Gastrocnemius medialis (tissue), 4 donors: ENCODE measurements around the gene CCL17. TPM values are rescaled to one million over a fixed set of nuclear protein-coding genes. Genes with fewer than 3 reads are reported as not detected.
A peak's percentile ranks its signal among the peaks of the same experiment; 100 is the strongest.

Experiments
- ATAC-seq, 2 donors: fragments of 150-250 bp; one replicate each; pipeline ENCODE4 v1.9.1; 2016
- DNase-seq, 2 donors: peaks; one replicate each; pipeline ENCODE4 v3.0.0-alpha.2; 2019
- H3K27ac ChIP-seq, 4 donors: fragments of 200-600 bp; sonication (generic); 1 replicate in 1 of 4; 2 replicates in 3 of 4; pipeline ENCODE4 v1.5.1; 2016 to 2018; ENCODE audit warnings: mild to moderate bottlenecking in 2 of 4, moderate library complexity in 1 of 4
- H3K27me3 ChIP-seq, 3 donors: fragments of 200-600 bp; sonication (generic) in 2 of 3; 1 replicate in 1 of 3; 2 replicates in 2 of 3; pipeline versions ENCODE4 v1.5.1 to v1.6.0; 2016 to 2019; ENCODE audit warnings: mild to moderate bottlenecking in 1 of 3, moderate library complexity in 1 of 3
- H3K36me3 ChIP-seq, 2 donors: fragments of 200-600 bp; sonication (generic) in 1 of 2; one replicate each; pipeline ENCODE4 v1.5.1; 2017 to 2018
- H3K4me1 ChIP-seq, 2 donors: fragments of 200-600 bp; sonication (generic) in 1 of 2; one replicate each; pipeline ENCODE4 v1.5.1; 2016 to 2017; ENCODE audit warnings: mild to moderate bottlenecking in 2 of 2
- H3K4me3 ChIP-seq, 4 donors: fragments of 200-600 bp; sonication (generic) in 3 of 4; 1 replicate in 1 of 4; 2 replicates in 3 of 4; pipeline ENCODE4 v1.5.1; 2016 to 2019; ENCODE audit warnings: mild to moderate bottlenecking in 2 of 4
- H3K9me3 ChIP-seq, 3 donors: fragments of 200-600 bp; sonication (generic) in 2 of 3; 1 replicate in 1 of 3; 2 replicates in 2 of 3; pipeline ENCODE4 v1.5.1; 2016 to 2019
- CTCF ChIP-seq, 5 experiments: fragments of 450-650 bp in 3 of 5; fragments of 200-600 bp in 2 of 5; sonication (generic) in 2 of 5; IDR thresholded peaks in 4 of 5; conservative IDR thresholded peaks in 1 of 5; 1 replicate in 4 of 5; 2 replicates in 1 of 5; pipeline ENCODE4 v1.5.1; 2016 to 2019; ENCODE audit warnings: antibody characterized with exemption in 5 of 5, mild to moderate bottlenecking in 3 of 5, moderate library complexity in 3 of 5
- POLR2A ChIP-seq, 2 donors: fragments of 450-650 bp; IDR thresholded peaks; one replicate each; pipeline ENCODE4 v1.6.1; 2017; ENCODE audit warnings: antibody characterized with exemption in 2 of 2, mild to moderate bottlenecking in 2 of 2, moderate library complexity in 2 of 2
- in situ Hi-C, 4 donors: fragments of 200-750 bp; cut with MboI; loops; one replicate each; pipeline versions ENCODE4 v1.15.0 to v1.8.0; 2017; ENCODE audit warnings: low sequenced_read_pairs in 4 of 4
- intact Hi-C: fragments of 100-400 bp; cut with DNase I; formaldehyde crosslinking; loops from one replicate; pipeline ENCODE4 v1.15.1; 2023; ENCODE audit warnings: low total_unique reads
- total RNA-seq, 4 donors: library from RNA; depleted of rRNA; stranded (reverse); fragments of >200 nt; gene quantifications; one replicate each; pipeline versions ENCODE4 v1.1.0 to v1.2.3, GENCODE V29; 2016

Gene CCL17
- total RNA-seq, 4 donors from 2014 or later = not detected

- H3K4me3 ChIP-seq = no peak overlapping the region
- DNase-seq = no peak
- no peaks in the 10 kb centered on the region for H3K36me3 ChIP-seq
- ATAC-seq = no peak
- peaks cover 9 to 12% of the 10 kb centered on the region in 2 donors for H3K4me1 ChIP-seq
- H3K9me3 ChIP-seq = no peaks in the 10 kb centered on the region
- in situ Hi-C loops = loop anchor here (5.0 to 25.0 kb wide), 2 partner anchors 114 to 329 kb away; partner anchors contain the start of gene CPNE2 (in 1 of the 4)
- intact Hi-C loops = loop anchor here (10.0 kb wide), 1 partner anchor 321 kb away; the partner anchor contains the start of gene CPNE2
- H3K27me3 ChIP-seq = no peaks in the 10 kb centered on the region
- no peak overlapping the region for H3K27ac ChIP-seq
- TF ChIP-seq CTCF (IDR thresholded peaks at IDR 0.05 in 4 of 5, conservative IDR thresholded peaks at IDR 0.05 in 1 of 5) (no peak), POLR2A (IDR thresholded peaks at IDR 0.05) (no peak)
Observed at GRCh38 chr16:57416084-57416483, 11.5 kb downstream of the CCL17 start.

DNA sequence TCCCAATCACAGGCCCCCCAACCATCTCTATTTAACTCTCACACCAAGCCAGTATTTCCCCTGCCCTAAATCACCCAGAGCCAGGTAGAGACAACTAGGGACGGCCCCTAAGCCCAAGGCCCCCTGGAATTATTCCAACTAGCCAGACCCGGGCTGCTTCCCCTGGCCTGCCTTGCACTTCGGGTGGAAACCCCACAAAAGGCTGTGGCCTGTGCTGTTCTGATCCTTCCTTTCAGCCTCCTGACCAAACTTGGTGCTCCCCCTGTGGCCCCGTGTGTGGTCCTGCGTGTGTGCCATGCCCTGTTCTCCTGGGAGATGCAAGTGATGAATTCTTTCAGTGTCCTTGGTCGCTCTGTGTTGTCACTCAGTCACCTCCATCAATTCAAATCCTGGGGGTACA, 14.9 kb downstream of the CCL17 start:
- H3K4me3 ChIP-seq = no peak overlapping the region
- H3K36me3 ChIP-seq = no peaks in the 10 kb centered on the region
- H3K27me3 ChIP-seq = no peaks in the 10 kb centered on the region
- no peak overlapping the region for H3K27ac ChIP-seq
- in situ Hi-C loops (loop anchor here (5.0 to 25.0 kb wide), 2 partner anchors 117 to 332 kb away; partner anchors contain the start of gene CPNE2 (in 1 of the 4)), intact Hi-C loops (loop anchor here (1.0 to 10.0 kb wide), 2 partner anchors 100 to 325 kb away; partner anchors contain the start of gene CPNE2)
- TF ChIP-seq POLR2A (IDR thresholded peaks at IDR 0.05) (no peak), CTCF (IDR thresholded peaks at IDR 0.05 in 4 of 5, conservative IDR thresholded peaks at IDR 0.05 in 1 of 5) (no peak)
- DNase-seq (no peak), ATAC-seq (no peak)
- peaks cover 12% of the 10 kb centered on the region in 2 donors for H3K4me1 ChIP-seq
- H3K9me3 ChIP-seq = no peaks in the 10 kb centered on the region

DNA sequence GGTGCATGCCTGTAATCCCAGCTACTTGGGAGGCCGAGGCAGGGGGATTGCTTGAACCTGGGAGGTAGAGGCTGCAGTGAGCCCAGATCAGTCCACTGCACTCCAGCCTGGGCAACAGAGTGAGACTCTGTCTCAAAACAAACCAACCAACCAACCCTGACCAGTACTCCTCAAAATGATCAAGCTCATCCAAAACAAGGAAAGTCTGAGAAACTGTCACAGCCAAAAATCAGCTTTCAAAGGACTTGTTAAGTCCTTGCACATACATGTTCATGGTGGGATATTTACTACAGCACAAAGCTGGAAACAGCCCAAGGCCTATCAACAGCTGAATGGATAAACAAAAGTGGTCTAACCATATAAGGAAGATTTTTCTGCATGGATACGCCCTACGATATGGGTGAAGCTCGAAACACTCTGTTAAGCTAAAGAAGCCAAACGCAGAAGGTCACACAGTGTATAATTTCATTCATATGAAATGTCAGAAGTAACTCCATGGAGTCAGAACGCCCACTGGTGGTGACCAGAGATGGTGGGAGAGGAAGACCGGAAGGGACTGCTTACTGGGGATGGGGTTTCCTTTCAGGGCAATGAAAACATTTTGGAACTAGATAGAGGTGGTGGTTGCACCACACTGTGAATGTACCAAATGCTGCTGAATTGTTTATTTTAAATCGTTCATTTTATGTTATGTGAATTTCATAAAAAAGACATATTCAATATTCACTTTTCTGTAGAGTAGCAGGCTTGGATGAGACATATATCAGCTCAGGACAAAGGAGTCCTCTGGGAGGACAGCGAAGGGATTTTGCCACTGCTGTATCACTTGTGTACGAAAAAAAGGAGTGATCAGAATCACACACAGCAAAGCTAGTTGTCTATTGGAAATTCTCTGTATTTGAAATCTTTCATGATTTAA, 17.7 kb downstream of the CCL17 start:
- no peak overlapping the region for H3K27ac ChIP-seq
- in situ Hi-C loops = loop anchor here in 2 of 4 donors (5.0 to 25.0 kb wide), 3 partner anchors 93 to 335 kb away; partner anchors contain the start of gene CPNE2 (in 1 of the 2)
- no peak for DNase-seq
- H3K9me3 ChIP-seq = no peaks in the 10 kb centered on the region
- peaks cover 6 to 10% of the 10 kb centered on the region in 2 donors for H3K4me1 ChIP-seq
- no peak overlapping the region for H3K4me3 ChIP-seq
- TF ChIP-seq POLR2A (IDR thresholded peaks at IDR 0.05) (no peak), CTCF (IDR thresholded peaks at IDR 0.05 in 4 of 5, conservative IDR thresholded peaks at IDR 0.05 in 1 of 5) (peak in 2 of 5 experiments; percentile 41 to 47)
- no peaks in the 10 kb centered on the region for H3K27me3 ChIP-seq
- no peaks in the 10 kb centered on the region for H3K36me3 ChIP-seq
- intact Hi-C loops = no loop called here
- peak; percentile 17 to 42 for ATAC-seq

DNA sequence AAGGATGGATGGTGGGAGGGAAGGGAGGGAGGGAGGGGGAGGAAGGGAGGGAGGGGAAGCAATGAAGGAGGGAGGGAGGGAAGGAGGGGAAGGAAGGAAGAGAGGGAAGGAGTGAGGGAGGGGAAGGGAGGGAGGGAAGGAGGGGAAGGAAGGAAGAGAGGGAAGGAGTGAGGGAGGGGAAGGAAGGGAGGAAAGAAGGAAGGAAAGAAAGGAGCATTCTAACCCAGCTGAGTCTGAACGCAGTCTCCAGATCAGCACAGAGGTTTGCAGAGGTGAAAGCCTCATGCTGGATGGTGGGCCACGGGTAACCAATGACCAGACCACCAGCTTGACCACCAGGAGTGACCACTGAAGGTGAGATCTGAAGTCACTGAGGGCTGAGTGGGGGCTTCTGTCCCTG, 18.6 kb downstream of the CCL17 start:
- DNase-seq (no peak), ATAC-seq (no peak)
- Histone ChIP-seq H3K27ac (no peak overlapping the region), H3K36me3 (peaks cover 0 to 5% of the 10 kb centered on the region in 2 donors), H3K4me3 (no peak overlapping the region), H3K4me1 (peaks cover 6 to 9% of the 10 kb centered on the region in 2 donors), H3K27me3 (no peaks in the 10 kb centered on the region), H3K9me3 (no peaks in the 10 kb centered on the region)
- no peak for TF ChIP-seq POLR2A (IDR thresholded peaks at IDR 0.05)
- TF ChIP-seq CTCF (IDR thresholded peaks at IDR 0.05 in 4 of 5, conservative IDR thresholded peaks at IDR 0.05 in 1 of 5) = no peak
- intact Hi-C loops (no loop called here), in situ Hi-C loops (loop anchor here in 2 of 4 donors (5.0 to 25.0 kb wide), 3 partner anchors 92 to 336 kb away; partner anchors contain the start of gene CPNE2 (in 1 of the 2))
